ENCODE data around the gene KIAA0825. TPM values are rescaled to one million over a fixed set of nuclear protein-coding genes. Genes with fewer than 3 reads are reported as not detected.
A peak's percentile ranks its signal among the peaks of the same experiment; 100 is the strongest.
"Not testable (repeated sequence)": the region's sequence is repeated elsewhere in the genome, so short reads cannot be mapped to it uniquely, and the experiment has no call there.

Gene KIAA0825
- total RNA-seq, 1 donor from 2014 or later = 5.0 TPM

GRCh38 chr5:94174748-94175411 lies 443.5 kb downstream of the KIAA0825 start:
- H3K27ac Mint-ChIP-seq (ENCODE audit: unreplicated experiment) = peak overlapping the region; percentile 36
- TF ChIP-seq CTCF (IDR thresholded peaks at IDR 0.05) = no peak
- peaks cover 12% of the 10 kb centered on the region for H3K4me1 Mint-ChIP-seq (ENCODE audit: unreplicated experiment)
- H3K36me3 Mint-ChIP-seq (ENCODE audit: unreplicated experiment) = no peaks in the 10 kb centered on the region
- no peaks in the 10 kb centered on the region for H3K9me3 Mint-ChIP-seq (ENCODE audit: unreplicated experiment)
- no peak for DNase-seq (ENCODE audit: extremely low spot score, unreplicated experiment)
- H3K4me3 Mint-ChIP-seq (ENCODE audit: unreplicated experiment) = no peak overlapping the region
- no peaks in the 10 kb centered on the region for H3K27me3 Mint-ChIP-seq (ENCODE audit: unreplicated experiment)

GRCh38 chr5:94173100-94173499 lies 445.3 kb downstream of the KIAA0825 start:
- no peaks in the 10 kb centered on the region for H3K27me3 Mint-ChIP-seq (ENCODE audit: unreplicated experiment)
- H3K9me3 Mint-ChIP-seq (ENCODE audit: unreplicated experiment) = no peaks in the 10 kb centered on the region
- H3K36me3 Mint-ChIP-seq (ENCODE audit: unreplicated experiment) = no peaks in the 10 kb centered on the region
- H3K4me1 Mint-ChIP-seq (ENCODE audit: unreplicated experiment) = peaks cover 12% of the 10 kb centered on the region
- H3K4me3 Mint-ChIP-seq (ENCODE audit: unreplicated experiment) = no peak overlapping the region
- no peak overlapping the region for H3K27ac Mint-ChIP-seq (ENCODE audit: unreplicated experiment)
- TF ChIP-seq CTCF (IDR thresholded peaks at IDR 0.05) = no peak
- no peak for DNase-seq (ENCODE audit: extremely low spot score, unreplicated experiment)

GRCh38 chr5:94171070-94171469 lies 447.3 kb downstream of the KIAA0825 start:
- H3K4me3 Mint-ChIP-seq (ENCODE audit: unreplicated experiment); H3K36me3 Mint-ChIP-seq (ENCODE audit: unreplicated experiment); DNase-seq (ENCODE audit: extremely low spot score, unreplicated experiment); H3K27me3 Mint-ChIP-seq (ENCODE audit: unreplicated experiment); H3K27ac Mint-ChIP-seq (ENCODE audit: unreplicated experiment); H3K9me3 Mint-ChIP-seq (ENCODE audit: unreplicated experiment): not testable (repeated sequence)
- H3K4me1 Mint-ChIP-seq (ENCODE audit: unreplicated experiment) = peaks cover 12% of the 10 kb centered on the region

- H3K4me3 Mint-ChIP-seq (ENCODE audit: unreplicated experiment); H3K27ac Mint-ChIP-seq (ENCODE audit: unreplicated experiment); H3K9me3 Mint-ChIP-seq (ENCODE audit: unreplicated experiment); DNase-seq (ENCODE audit: extremely low spot score, unreplicated experiment); H3K27me3 Mint-ChIP-seq (ENCODE audit: unreplicated experiment); H3K36me3 Mint-ChIP-seq (ENCODE audit: unreplicated experiment): not testable (repeated sequence)
- H3K4me1 Mint-ChIP-seq (ENCODE audit: unreplicated experiment) = peaks cover 11% of the 10 kb centered on the region
These were observed 448.2 kb downstream of the KIAA0825 start for GRCh38 chr5:94170158-94170557.

GRCh38 chr5:94168151-94168550 lies 450.3 kb downstream of the KIAA0825 start:
- no peak for DNase-seq (ENCODE audit: extremely low spot score, unreplicated experiment)
- no peak for TF ChIP-seq CTCF (IDR thresholded peaks at IDR 0.05)
- no peaks in the 10 kb centered on the region for H3K27me3 Mint-ChIP-seq (ENCODE audit: unreplicated experiment)
- no peak overlapping the region for H3K27ac Mint-ChIP-seq (ENCODE audit: unreplicated experiment)
- H3K4me3 Mint-ChIP-seq (ENCODE audit: unreplicated experiment) = no peak overlapping the region
- H3K4me1 Mint-ChIP-seq (ENCODE audit: unreplicated experiment) = no peaks in the 10 kb centered on the region
- peaks cover 2% of the 10 kb centered on the region for H3K36me3 Mint-ChIP-seq (ENCODE audit: unreplicated experiment)
- H3K9me3 Mint-ChIP-seq (ENCODE audit: unreplicated experiment) = peaks cover 6% of the 10 kb centered on the region

GRCh38 chr5:94161801-94162200 lies 456.6 kb downstream of the KIAA0825 start:
- H3K9me3 Mint-ChIP-seq (ENCODE audit: unreplicated experiment) = peaks cover 6% of the 10 kb centered on the region
- no peak for TF ChIP-seq CTCF (IDR thresholded peaks at IDR 0.05)

More at GRCh38 chr5:94161801-94162200, 456.6 kb downstream of the KIAA0825 start:
- H3K4me1 Mint-ChIP-seq (ENCODE audit: unreplicated experiment) = no peaks in the 10 kb centered on the region
- no peak overlapping the region for H3K27ac Mint-ChIP-seq (ENCODE audit: unreplicated experiment)
- DNase-seq (ENCODE audit: extremely low spot score, unreplicated experiment) = no peak
- no peaks in the 10 kb centered on the region for H3K27me3 Mint-ChIP-seq (ENCODE audit: unreplicated experiment)
- H3K36me3 Mint-ChIP-seq (ENCODE audit: unreplicated experiment) = peaks cover 2% of the 10 kb centered on the region
- no peak overlapping the region for H3K4me3 Mint-ChIP-seq (ENCODE audit: unreplicated experiment)

Data from osteocyte (in vitro differentiated cells).